HEK293 (cell line): ENCODE results near the gene RFX2.

Source experiments
- CTCF ChIA-PET: fragments of 350-600 bp; formaldehyde crosslinking; extraction: SDS; loops from one replicate; lab custom pipeline; 2021; ENCODE audit warnings: antibody characterized with exemption; lab: Yijun Ruan, JAX
- POLR2A ChIA-PET: fragments of 300-600 bp; formaldehyde crosslinking; extraction: SDS; loops from one replicate; lab custom pipeline; 2020; ENCODE audit warnings: antibody characterized with exemption, inconsistent platforms; lab: Yijun Ruan, JAX
- H3K27ac ChIP-seq: fragments of 200-500 bp; sonication (Bioruptor generic); 2 replicates; pipeline ENCODE4 v1.5.1; 2014; ENCODE audit warnings: low read depth, low read length, control low read depth, inconsistent platforms; ENCODE audit errors: extremely low read depth
- H3K36me3 ChIP-seq, 2 experiments: fragments of 200-500 bp in 1 of 2; sonication (Bioruptor generic) in 1 of 2; 1 replicate in 1 of 2; 2 replicates in 1 of 2; pipeline ENCODE4 v1.5.1; 2014 to 2017; ENCODE audit warnings: inconsistent platforms in 2 of 2, low read length in 2 of 2; ENCODE audit not compliant: control insufficient read depth in 2 of 2, insufficient read depth in 1 of 2
- H3K4me1 ChIP-seq: fragments of 200-500 bp; sonication (Bioruptor generic); 2 replicates; pipeline ENCODE4 v1.5.1; 2014; ENCODE audit warnings: mild to moderate bottlenecking, low read length, inconsistent platforms; ENCODE audit not compliant: control insufficient read depth, insufficient read depth
- H3K4me3 ChIP-seq: 2 replicates; pipeline ENCODE4 v1.5.1; 2011; ENCODE audit warnings: low read depth, mild to moderate bottlenecking, control low read depth, low read length, moderate library complexity
- H3K9me3 ChIP-seq: fragments of 200-500 bp; sonication (Bioruptor generic); 2 replicates; pipeline ENCODE4 v1.5.1; 2014; ENCODE audit warnings: low read depth, low read length, inconsistent platforms; ENCODE audit not compliant: control insufficient read depth, insufficient read depth
- EGR2 ChIP-seq: fragments of 450-650 bp; formaldehyde crosslinking; IDR thresholded peaks from 2 replicates; pipeline ENCODE4 v1.5.1; 2016; ENCODE audit warnings: low read depth, missing biosample characterization, missing genetic modification characterization
- GFI1B ChIP-seq: fragments of 450-650 bp; formaldehyde crosslinking; IDR thresholded peaks from 2 replicates; pipeline ENCODE4 v1.5.1; 2016; ENCODE audit warnings: missing biosample characterization, missing genetic modification characterization
- HOXC10 ChIP-seq: sonication (generic); formaldehyde crosslinking; IDR thresholded peaks from 2 replicates; pipeline ENCODE4 v1.8.1; 2023; ENCODE audit warnings: mild to moderate bottlenecking, missing genetic modification reagents
- MEIS1 ChIP-seq: sonication (generic); formaldehyde crosslinking; IDR thresholded peaks from 2 replicates; pipeline ENCODE4 v1.8.1; 2022; ENCODE audit warnings: missing genetic modification reagents, mild to moderate bottlenecking, borderline replicate concordance
- PRDM1 ChIP-seq: fragments of 450-650 bp; formaldehyde crosslinking; IDR thresholded peaks from 2 replicates; pipeline ENCODE4; 2016; ENCODE audit warnings: missing biosample characterization, missing genetic modification characterization
- RBAK ChIP-seq: fragments of 450-650 bp; formaldehyde crosslinking; IDR thresholded peaks from 2 replicates; pipeline ENCODE4 v1.5.1; 2016; ENCODE audit warnings: missing biosample characterization, missing genetic modification characterization
- REPIN1 ChIP-seq: fragments of 450-650 bp; formaldehyde crosslinking; IDR thresholded peaks from 2 replicates; pipeline ENCODE4 v1.5.1; 2017; ENCODE audit warnings: missing biosample characterization, missing genetic modification characterization, low read depth
- SCRT1 ChIP-seq: fragments of 450-650 bp; formaldehyde crosslinking; IDR thresholded peaks from 2 replicates; pipeline ENCODE4 v1.5.1; 2016; ENCODE audit warnings: missing biosample characterization, missing genetic modification characterization, borderline replicate concordance
- SCRT2 ChIP-seq: fragments of 450-650 bp; formaldehyde crosslinking; IDR thresholded peaks from 2 replicates; pipeline ENCODE4 v1.5.1; 2016; ENCODE audit warnings: missing biosample characterization, missing genetic modification characterization
- ZBTB1 ChIP-seq: fragments of 450-650 bp; formaldehyde crosslinking; IDR thresholded peaks from 2 replicates; pipeline ENCODE4 v1.5.1; 2016; ENCODE audit warnings: missing biosample characterization, missing genetic modification characterization
- ZBTB11 ChIP-seq: fragments of 450-650 bp; formaldehyde crosslinking; conservative IDR thresholded peaks from 2 replicates; pipeline ENCODE4 v1.5.1; 2016; ENCODE audit warnings: low read depth, missing biosample characterization, missing genetic modification characterization
- ZBTB20 ChIP-seq: fragments of 450-650 bp; formaldehyde crosslinking; IDR thresholded peaks from 2 replicates; pipeline ENCODE4 v1.5.1; 2016; ENCODE audit warnings: missing biosample characterization, missing genetic modification characterization
- ZBTB48 ChIP-seq: fragments of 450-650 bp; formaldehyde crosslinking; IDR thresholded peaks from 2 replicates; pipeline ENCODE4 v1.5.1; 2016; ENCODE audit warnings: missing biosample characterization, missing genetic modification characterization
- ZFHX2 ChIP-seq: fragments of 450-650 bp; formaldehyde crosslinking; conservative IDR thresholded peaks from 2 replicates; pipeline ENCODE4 v1.5.1; 2016; ENCODE audit warnings: missing biosample characterization, missing genetic modification characterization
- ZFP41 ChIP-seq: fragments of 450-650 bp; formaldehyde crosslinking; IDR thresholded peaks from 2 replicates; pipeline ENCODE4 v1.5.1; 2016; ENCODE audit warnings: missing biosample characterization, missing genetic modification characterization, borderline replicate concordance
- ZNF140 ChIP-seq: fragments of 450-650 bp; formaldehyde crosslinking; IDR thresholded peaks from 2 replicates; pipeline ENCODE4 v1.5.1; 2016; ENCODE audit warnings: missing biosample characterization, missing genetic modification characterization
- ZNF146 ChIP-seq: fragments of 450-650 bp; formaldehyde crosslinking; IDR thresholded peaks from 2 replicates; pipeline ENCODE4 v1.5.1; 2016; ENCODE audit warnings: missing biosample characterization, missing genetic modification characterization
- ZNF148 ChIP-seq: fragments of 450-650 bp; formaldehyde crosslinking; IDR thresholded peaks from 2 replicates; pipeline ENCODE4 v1.5.0; 2017; ENCODE audit warnings: missing biosample characterization, missing genetic modification characterization, borderline replicate concordance
- ZNF169 ChIP-seq: fragments of 450-650 bp; formaldehyde crosslinking; IDR thresholded peaks from 2 replicates; pipeline ENCODE4 v1.5.1; 2016; ENCODE audit warnings: missing biosample characterization, missing genetic modification characterization
- ZNF24 ChIP-seq: fragments of 450-650 bp; formaldehyde crosslinking; IDR thresholded peaks from 2 replicates; pipeline ENCODE4 v1.5.1; 2016; ENCODE audit warnings: missing biosample characterization, missing genetic modification characterization
- ZNF26 ChIP-seq: fragments of 450-650 bp; formaldehyde crosslinking; IDR thresholded peaks from 2 replicates; pipeline ENCODE4 v1.5.1; 2016; ENCODE audit warnings: missing biosample characterization, missing genetic modification characterization
- ZNF302 ChIP-seq: fragments of 450-650 bp; formaldehyde crosslinking; IDR thresholded peaks from 2 replicates; pipeline ENCODE4 v1.5.1; 2016; ENCODE audit warnings: missing biosample characterization, missing genetic modification characterization, low read depth
- ZNF416 ChIP-seq: fragments of 450-650 bp; formaldehyde crosslinking; IDR thresholded peaks from 2 replicates; pipeline ENCODE4 v1.5.1; 2016; ENCODE audit warnings: missing biosample characterization, missing genetic modification characterization
- ZNF501 ChIP-seq: fragments of 450-650 bp; formaldehyde crosslinking; IDR thresholded peaks from 2 replicates; pipeline ENCODE4 v1.5.1; 2016; ENCODE audit warnings: missing biosample characterization, missing genetic modification characterization
- ZNF548 ChIP-seq: fragments of 450-650 bp; formaldehyde crosslinking; IDR thresholded peaks from 2 replicates; pipeline ENCODE4 v1.5.1; 2016; ENCODE audit warnings: missing biosample characterization, missing genetic modification characterization
- ZNF549 ChIP-seq: fragments of 450-650 bp; IDR thresholded peaks from 2 replicates; pipeline ENCODE4 v1.5.1; 2018; ENCODE audit warnings: missing biosample characterization, missing genetic modification characterization, mild to moderate bottlenecking, inconsistent platforms, moderate library complexity
- ZNF596 ChIP-seq: fragments of 450-650 bp; IDR thresholded peaks from 2 replicates; pipeline ENCODE4 v1.5.0; 2018; ENCODE audit warnings: missing biosample characterization, mild to moderate bottlenecking, missing genetic modification characterization, moderate library complexity
- ZNF658 ChIP-seq: fragments of 450-650 bp; formaldehyde crosslinking; IDR thresholded peaks from 2 replicates; pipeline ENCODE4; 2016; ENCODE audit warnings: missing biosample characterization, missing genetic modification characterization
- ZNF704 ChIP-seq: fragments of 450-650 bp; formaldehyde crosslinking; IDR thresholded peaks from 2 replicates; pipeline ENCODE4 v1.5.1; 2016; ENCODE audit warnings: missing biosample characterization, missing genetic modification characterization
- ZNF776 ChIP-seq: fragments of 450-650 bp; formaldehyde crosslinking; IDR thresholded peaks from 2 replicates; pipeline ENCODE4 v1.5.0; 2017; ENCODE audit warnings: missing biosample characterization, missing genetic modification characterization, borderline replicate concordance
- ZXDB ChIP-seq: fragments of 450-650 bp; formaldehyde crosslinking; IDR thresholded peaks from 2 replicates; pipeline ENCODE4 v1.5.1; 2016; ENCODE audit warnings: missing biosample characterization, missing genetic modification characterization

The RFX2 gene

GRCh38 chr19:5974721-5975387, 135.4 kb downstream of the RFX2 start:
- Histone ChIP-seq H3K36me3 (peaks cover 5 to 52% of the 10 kb centered on the region in 2 experiments; a peak in 2 of 3 replicates), H3K4me3 (no peak overlapping the region), H3K27ac (no peak overlapping the region), H3K4me1 (peaks cover 11% of the 10 kb centered on the region), H3K9me3 (no peaks in the 10 kb centered on the region)
- CTCF ChIA-PET: interaction anchor here (0.8 to 1.2 kb wide), 2 partner anchors 10 to 12 kb away, joined by 3 read pairs; no protein-coding TSS in a partner anchor
- POLR2A ChIA-PET: no interaction called here
- TF ChIP-seq ZNF148 (tag by site-specific recombination): no peak
- TF ChIP-seq EGR2 (tag by site-specific recombination): no peak
- TF ChIP-seq ZNF776 (tag by site-specific recombination): no peak
- no peak for TF ChIP-seq ZNF549 (tag by site-specific recombination)
- TF ChIP-seq ZNF416: no peak
- no peak for TF ChIP-seq ZNF26 (tag by site-specific recombination)
- TF ChIP-seq ZBTB20 (tag by site-specific recombination): no peak
- 0 out of 2 replicates have a peak, but pooled peaks have one; percentile 32 for TF ChIP-seq PRDM1 (tag by site-specific recombination)
- TF ChIP-seq ZBTB48 (tag by site-specific recombination): no peak
- no peak for TF ChIP-seq HOXC10 (CRISPR knock-in tag)
- TF ChIP-seq SCRT1 (tag by site-specific recombination): no peak
- TF ChIP-seq ZNF548 (tag by site-specific recombination): no peak
- TF ChIP-seq ZNF704 (tag by site-specific recombination): no peak
- TF ChIP-seq ZNF146: no peak
- TF ChIP-seq GFI1B (tag by site-specific recombination): no peak
- no peak for TF ChIP-seq ZNF596 (tag by site-specific recombination)
- TF ChIP-seq ZNF302: no peak
- no peak for TF ChIP-seq SCRT2
- TF ChIP-seq ZFP41 (tag by site-specific recombination): no peak
- no peak for TF ChIP-seq ZBTB1 (tag by site-specific recombination)
- no peak for TF ChIP-seq RBAK (tag by site-specific recombination)
- TF ChIP-seq ZNF658 (tag by site-specific recombination): no peak
- TF ChIP-seq ZNF24 (tag by site-specific recombination): no peak
- no peak for TF ChIP-seq MEIS1
- TF ChIP-seq ZNF169 (tag by site-specific recombination): no peak
- TF ChIP-seq ZBTB11 (tag by site-specific recombination): no peak
- TF ChIP-seq REPIN1 (tag by site-specific recombination): no peak
- no peak for TF ChIP-seq ZFHX2 (tag by site-specific recombination)
- no peak for TF ChIP-seq ZNF501 (tag by site-specific recombination)
- TF ChIP-seq ZNF140 (tag by site-specific recombination): no peak
- TF ChIP-seq ZXDB: peak; percentile 81
